ENCODE measurements around the gene PKD2L2. TPM values are rescaled to one million over a fixed set of nuclear protein-coding genes. Genes with fewer than 3 reads are reported as not detected.
"Not testable (repeated sequence)": the region's sequence is repeated elsewhere in the genome, so short reads cannot be mapped to it uniquely, and the experiment has no call there.

Gene PKD2L2
- total RNA-seq, 2 experiments from 2014 or later, result not detected

DNA sequence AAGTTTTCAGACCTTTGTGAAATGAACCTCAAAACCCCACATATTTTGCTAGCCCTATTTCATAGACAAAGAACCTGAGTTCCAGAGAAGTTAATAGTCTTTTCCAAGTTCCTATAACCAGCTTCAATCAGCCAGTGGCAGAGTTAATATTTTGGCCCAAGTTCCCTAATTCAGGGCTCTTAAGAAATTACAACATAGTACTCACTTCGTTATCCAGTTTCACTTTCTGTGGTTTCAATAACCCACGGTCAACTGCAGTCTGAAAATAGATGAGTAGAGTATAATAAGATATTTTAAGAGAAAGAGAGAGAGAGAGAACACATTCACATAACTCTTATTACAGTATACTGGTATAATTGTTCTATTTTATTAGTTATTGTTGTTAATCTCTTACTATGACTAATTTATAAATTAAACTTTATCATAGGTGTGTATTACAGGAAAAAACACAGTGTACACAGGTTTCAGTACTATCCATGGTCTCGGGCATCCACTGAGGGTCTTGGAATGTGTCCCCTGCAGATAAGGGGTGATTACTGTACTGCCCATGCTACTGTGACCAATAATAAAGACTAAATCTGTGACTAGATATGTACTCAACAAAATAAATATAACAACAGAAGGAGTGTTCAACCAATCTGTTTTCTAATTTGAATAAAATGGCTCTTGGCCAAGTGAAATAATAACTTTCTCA, 30.9 kb upstream of the PKD2L2 start:
- CTCF ChIA-PET (ENCODE audit: unreplicated experiment), result no interaction called here

DNA sequence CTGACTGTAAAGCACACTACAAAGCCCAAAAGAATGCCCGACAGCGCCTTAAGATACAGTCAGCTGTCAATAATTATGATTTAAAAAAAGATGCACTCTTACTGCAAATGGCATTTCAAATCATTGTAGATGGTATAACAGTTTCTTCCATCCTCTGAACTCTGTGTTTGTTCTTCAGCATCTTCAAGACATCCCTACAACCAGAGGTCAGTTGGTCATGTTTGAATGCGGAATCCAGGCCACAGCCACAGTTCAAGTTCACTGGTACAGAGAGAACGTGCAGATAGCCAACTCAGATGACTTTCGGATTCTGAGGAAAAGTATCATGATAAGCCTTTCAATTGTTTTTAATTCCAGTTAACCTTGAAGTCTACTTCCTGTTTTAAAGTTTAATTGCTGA, 30.3 kb upstream of the PKD2L2 start:
- no peak overlapping the region for H3K4me2 ChIP-seq (ENCODE audit: low read length)
- no TSS peak for BruUV-seq (replicated peaks)
- POLR2A ChIA-PET, result interaction anchor here (1.7 kb wide), 1 partner anchor 11 kb away, joined by 7 read pairs; no protein-coding TSS in a partner anchor

More for the DNA sequence above, 30.9 kb upstream of the PKD2L2 start:
- no peaks in the 10 kb centered on the region for H3K9me3 ChIP-seq (ENCODE audit: low read length)
- no peaks in the 10 kb centered on the region for H4K20me1 ChIP-seq (ENCODE audit: insufficient read depth, low read length)
- H3K4me3 ChIP-seq (ENCODE audit: low read depth, low read length, poor library complexity, severe bottlenecking), result no peak overlapping the region
- BruUV-seq (replicated peaks), result no TSS peak
- POLR2A ChIA-PET, result interaction anchor here (0.6 to 1.7 kb wide), 2 partner anchors 10 to 208 kb away, joined by 5 to 7 read pairs; no protein-coding TSS in a partner anchor
- no peaks in the 10 kb centered on the region for H3K9me2 ChIP-seq (ENCODE audit: insufficient read depth, low read length)
- no peak overlapping the region for H2AFZ ChIP-seq (ENCODE audit: low read length)
- H3K36me3 ChIP-seq (ENCODE audit: insufficient read depth, low read length), result no peaks in the 10 kb centered on the region
- H3K27ac ChIP-seq (ENCODE audit: low read depth, low read length, poor library complexity, severe bottlenecking), result no peak overlapping the region
- TF ChIP-seq, protein P1, sequence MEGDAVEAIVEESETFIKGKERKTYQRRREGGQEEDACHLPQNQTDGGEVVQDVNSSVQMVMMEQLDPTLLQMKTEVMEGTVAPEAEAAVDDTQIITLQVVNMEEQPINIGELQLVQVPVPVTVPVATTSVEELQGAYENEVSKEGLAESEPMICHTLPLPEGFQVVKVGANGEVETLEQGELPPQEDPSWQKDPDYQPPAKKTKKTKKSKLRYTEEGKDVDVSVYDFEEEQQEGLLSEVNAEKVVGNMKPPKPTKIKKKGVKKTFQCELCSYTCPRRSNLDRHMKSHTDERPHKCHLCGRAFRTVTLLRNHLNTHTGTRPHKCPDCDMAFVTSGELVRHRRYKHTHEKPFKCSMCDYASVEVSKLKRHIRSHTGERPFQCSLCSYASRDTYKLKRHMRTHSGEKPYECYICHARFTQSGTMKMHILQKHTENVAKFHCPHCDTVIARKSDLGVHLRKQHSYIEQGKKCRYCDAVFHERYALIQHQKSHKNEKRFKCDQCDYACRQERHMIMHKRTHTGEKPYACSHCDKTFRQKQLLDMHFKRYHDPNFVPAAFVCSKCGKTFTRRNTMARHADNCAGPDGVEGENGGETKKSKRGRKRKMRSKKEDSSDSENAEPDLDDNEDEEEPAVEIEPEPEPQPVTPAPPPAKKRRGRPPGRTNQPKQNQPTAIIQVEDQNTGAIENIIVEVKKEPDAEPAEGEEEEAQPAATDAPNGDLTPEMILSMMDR (conservative IDR thresholded peaks at IDR 0.05; ENCODE audit: low read length), result no peak
- no peak for TF ChIP-seq EZH2phosphoT487 (IDR thresholded peaks at IDR 0.05; ENCODE audit: borderline replicate concordance, low read depth, low read length)
- intact Hi-C loops (cut with micrococcal nuclease; ENCODE audit: unreplicated experiment), result no loop called here
- H3K4me2 ChIP-seq (ENCODE audit: low read length), result no peak overlapping the region
- DNase-seq (ENCODE audit: low spot score), result no peak
- H3K4me1 ChIP-seq (ENCODE audit: insufficient read depth, low read length, poor library complexity, severe bottlenecking), result no peaks in the 10 kb centered on the region
- H3K79me2 ChIP-seq (ENCODE audit: insufficient read depth, low read depth, low read length), result no peaks in the 10 kb centered on the region

DNA sequence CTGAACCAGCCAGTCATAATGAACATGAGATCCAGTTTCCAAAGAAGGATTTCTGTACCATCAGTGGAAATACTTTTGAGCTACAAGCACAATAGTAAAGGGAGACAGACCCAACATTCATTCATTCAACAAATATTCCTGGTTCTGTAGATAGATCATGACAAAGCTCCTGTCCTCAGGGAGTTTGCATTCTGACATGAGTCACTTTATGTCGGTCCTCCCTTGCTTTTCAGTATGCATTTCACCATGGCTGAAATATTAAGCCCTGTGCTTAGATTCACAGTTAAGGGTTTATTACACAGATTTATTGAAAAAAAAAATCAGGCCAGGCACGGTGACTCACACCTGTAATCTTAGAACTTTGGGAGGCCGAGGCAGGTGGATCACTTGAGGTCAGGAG, 27.0 kb upstream of the PKD2L2 start:
- Histone ChIP-seq H3K79me2 (ENCODE audit: insufficient read depth, low read depth, low read length) (no peaks in the 10 kb centered on the region), H4K20me1 (ENCODE audit: insufficient read depth, low read length) (no peaks in the 10 kb centered on the region), H3K4me2 (ENCODE audit: low read length) (no peak overlapping the region), H3K4me1 (ENCODE audit: insufficient read depth, low read length, poor library complexity, severe bottlenecking) (no peaks in the 10 kb centered on the region), H3K9me3 (ENCODE audit: low read length) (no peaks in the 10 kb centered on the region), H3K4me3 (ENCODE audit: low read depth, low read length, poor library complexity, severe bottlenecking) (no peak overlapping the region), H3K9me2 (ENCODE audit: insufficient read depth, low read length) (no peaks in the 10 kb centered on the region), H3K27ac (ENCODE audit: low read depth, low read length, poor library complexity, severe bottlenecking) (no peak overlapping the region), H2AFZ (ENCODE audit: low read length) (no peak overlapping the region), H3K36me3 (ENCODE audit: insufficient read depth, low read length) (no peaks in the 10 kb centered on the region)
- ChIA-PET CTCF (ENCODE audit: unreplicated experiment) (no interaction called here), POLR2A (no interaction called here)
- no peak for DNase-seq (ENCODE audit: low spot score)
- no TSS peak for BruUV-seq (replicated peaks)
- TF ChIP-seq, protein P1 (conservative IDR thresholded peaks at IDR 0.05; ENCODE audit: low read length), result no peak
- no peak for TF ChIP-seq EZH2phosphoT487 (IDR thresholded peaks at IDR 0.05; ENCODE audit: borderline replicate concordance, low read depth, low read length)
- intact Hi-C loops (cut with micrococcal nuclease; ENCODE audit: unreplicated experiment), result no loop called here

More for the DNA sequence above, 30.3 kb upstream of the PKD2L2 start:
- no peak overlapping the region for H2AFZ ChIP-seq (ENCODE audit: low read length)
- H4K20me1 ChIP-seq (ENCODE audit: insufficient read depth, low read length), result no peaks in the 10 kb centered on the region
- TF ChIP-seq, protein P1 (conservative IDR thresholded peaks at IDR 0.05; ENCODE audit: low read length), result no peak
- no peak for TF ChIP-seq EZH2phosphoT487 (IDR thresholded peaks at IDR 0.05; ENCODE audit: borderline replicate concordance, low read depth, low read length)
- H3K36me3 ChIP-seq (ENCODE audit: insufficient read depth, low read length), result no peaks in the 10 kb centered on the region
- no peak overlapping the region for H3K4me3 ChIP-seq (ENCODE audit: low read depth, low read length, poor library complexity, severe bottlenecking)
- CTCF ChIA-PET (ENCODE audit: unreplicated experiment), result no interaction called here
- H3K4me1 ChIP-seq (ENCODE audit: insufficient read depth, low read length, poor library complexity, severe bottlenecking), result no peaks in the 10 kb centered on the region
- intact Hi-C loops (cut with micrococcal nuclease; ENCODE audit: unreplicated experiment), result no loop called here
- no peak overlapping the region for H3K27ac ChIP-seq (ENCODE audit: low read depth, low read length, poor library complexity, severe bottlenecking)
- no peaks in the 10 kb centered on the region for H3K9me2 ChIP-seq (ENCODE audit: insufficient read depth, low read length)
- no peaks in the 10 kb centered on the region for H3K9me3 ChIP-seq (ENCODE audit: low read length)
- DNase-seq (ENCODE audit: low spot score), result no peak
- H3K79me2 ChIP-seq (ENCODE audit: insufficient read depth, low read depth, low read length), result no peaks in the 10 kb centered on the region

DNA sequence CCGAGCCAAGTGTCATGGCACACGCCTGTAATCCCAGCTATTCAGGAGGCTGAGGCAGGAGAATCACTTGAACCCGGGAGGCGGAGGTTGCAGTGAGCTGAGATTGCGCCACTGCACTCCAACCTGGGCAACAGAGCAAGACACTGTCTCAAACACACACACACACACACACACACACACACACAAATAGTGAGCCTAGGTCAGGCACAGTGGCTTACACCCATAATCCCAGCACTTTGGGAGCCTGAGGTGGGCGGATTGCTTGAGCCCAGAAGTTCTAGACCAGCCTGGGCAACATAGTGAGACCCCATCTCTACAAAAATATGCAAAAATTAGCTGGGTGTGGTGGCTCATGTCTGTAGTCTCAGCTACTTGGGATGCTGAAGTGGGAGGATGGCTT, 25.6 kb upstream of the PKD2L2 start:
- H3K4me3 ChIP-seq (ENCODE audit: low read depth, low read length, poor library complexity, severe bottlenecking); H3K9me2 ChIP-seq (ENCODE audit: insufficient read depth, low read length); H3K36me3 ChIP-seq (ENCODE audit: insufficient read depth, low read length); H3K27ac ChIP-seq (ENCODE audit: low read depth, low read length, poor library complexity, severe bottlenecking); CTCF ChIA-PET (ENCODE audit: unreplicated experiment); H2AFZ ChIP-seq (ENCODE audit: low read length); DNase-seq (ENCODE audit: low spot score); intact Hi-C loops (cut with micrococcal nuclease; ENCODE audit: unreplicated experiment); H3K79me2 ChIP-seq (ENCODE audit: insufficient read depth, low read depth, low read length); H3K4me2 ChIP-seq (ENCODE audit: low read length); H3K9me3 ChIP-seq (ENCODE audit: low read length); BruUV-seq (replicated peaks); H3K4me1 ChIP-seq (ENCODE audit: insufficient read depth, low read length, poor library complexity, severe bottlenecking); H4K20me1 ChIP-seq (ENCODE audit: insufficient read depth, low read length): not testable (repeated sequence)
- POLR2A ChIA-PET, result interaction anchor here (0.6 to 0.7 kb wide), 2 partner anchors 16 to 86 kb away, joined by 4 to 6 read pairs; no protein-coding TSS in a partner anchor

Data from OCI-LY7 (cell line).